ENCODE results near the gene KCNJ6. TPM values are rescaled to one million over a fixed set of nuclear protein-coding genes. Genes with fewer than 3 reads are reported as not detected.

KCNJ6 gene
- total and polyA plus RNA-seq, 2 of the 8 experiments (the other 6 are each of a cell fraction or from before 2014, with no cell fraction given): 0.51 to 1.2 TPM

- TF ChIP-seq CHD1 (IDR thresholded peaks at IDR 0.05; ENCODE audit: low read depth, low read length) (no peak), CHD2 (IDR thresholded peaks at IDR 0.05; ENCODE audit: low read length) (no peak)
Measured at GRCh38 chr21:37671381-37671780, 244.9 kb downstream of the KCNJ6 start (continued).
